C4-2B (cell line): Measurements from ENCODE around the gene ARAP2.

Source experiments
- H3K27ac ChIP-seq: fragments of 450-650 bp; 2 replicates; pipeline ENCODE4 v1.5.1; 2017
- CTCF ChIP-seq: fragments of 450-650 bp; conservative IDR thresholded peaks from 2 replicates; pipeline ENCODE4 v1.5.1; 2017; ENCODE audit warnings: mild to moderate bottlenecking
- ZFX ChIP-seq: fragments of 450-650 bp; IDR thresholded peaks from 2 replicates; pipeline ENCODE4 v1.6.1; 2017

Gene ARAP2

GRCh38 chr4:36244257-36245082, at the start of gene ARAP2:
TSS of gene ARAP2 (minus strand) at chr4:36244514. CDS start at chr4:36229486, 15,028 bp downstream.
- H3K27ac ChIP-seq = peak within 1 kb of the TSS; percentile 50
- TF ChIP-seq CTCF (peak; percentile 34), ZFX (peak; percentile 20; the same call in 1 of the 2 replicates)

- TF ChIP-seq CTCF (no peak), ZFX (no peak)
- H3K27ac ChIP-seq = no peak overlapping the region
Observed at GRCh38 chr4:36292556-36293188, 48.4 kb upstream of the ARAP2 start.

- no peak for TF ChIP-seq CTCF
- no peak for TF ChIP-seq ZFX
- H3K27ac ChIP-seq = no peak overlapping the region
Observed at GRCh38 chr4:36290641-36291040, 46.3 kb upstream of the ARAP2 start.

GRCh38 chr4:36288731-36289426, 44.6 kb upstream of the ARAP2 start:
- H3K27ac ChIP-seq = no peak overlapping the region

GRCh38 chr4:36286481-36286871, 42.2 kb upstream of the ARAP2 start:
- no peak overlapping the region for H3K27ac ChIP-seq
- TF ChIP-seq ZFX = no peak
- no peak for TF ChIP-seq CTCF

More at GRCh38 chr4:36288731-36289426, 44.6 kb upstream of the ARAP2 start:
- TF ChIP-seq ZFX (no peak), CTCF (no peak)

GRCh38 chr4:36285784-36286480, 41.6 kb upstream of the ARAP2 start:
- H3K27ac ChIP-seq = no peak overlapping the region

More at GRCh38 chr4:36285784-36286480, 41.6 kb upstream of the ARAP2 start:
- TF ChIP-seq ZFX (no peak), CTCF (no peak)
